ENCODE measurements around the gene MAN1A2. TPM values are rescaled to one million over a fixed set of nuclear protein-coding genes. Genes with fewer than 3 reads are reported as not detected.

Gene MAN1A2
- total and polyA plus RNA-seq, 10 of the 15 experiments (the other 5 are each of a cell fraction or from before 2014, with no cell fraction given), result 2.8 to 23.6 (median 16.0) TPM

GRCh38 chr1:117366177-117367045, 838 bp upstream of the MAN1A2 start (continued):
- TF ChIP-seq, protein P1, sequence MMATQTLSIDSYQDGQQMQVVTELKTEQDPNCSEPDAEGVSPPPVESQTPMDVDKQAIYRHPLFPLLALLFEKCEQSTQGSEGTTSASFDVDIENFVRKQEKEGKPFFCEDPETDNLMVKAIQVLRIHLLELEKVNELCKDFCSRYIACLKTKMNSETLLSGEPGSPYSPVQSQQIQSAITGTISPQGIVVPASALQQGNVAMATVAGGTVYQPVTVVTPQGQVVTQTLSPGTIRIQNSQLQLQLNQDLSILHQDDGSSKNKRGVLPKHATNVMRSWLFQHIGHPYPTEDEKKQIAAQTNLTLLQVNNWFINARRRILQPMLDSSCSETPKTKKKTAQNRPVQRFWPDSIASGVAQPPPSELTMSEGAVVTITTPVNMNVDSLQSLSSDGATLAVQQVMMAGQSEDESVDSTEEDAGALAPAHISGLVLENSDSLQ (IDR thresholded peaks at IDR 0.05), result no peak
- TF ChIP-seq EGR1 (IDR thresholded peaks at IDR 0.05; ENCODE audit: borderline replicate concordance in 1 of 2, low read depth in 2 of 2, low read length in 2 of 2) (peak in 1 of 2 experiments; percentile 89; a peak in 1 of 3 replicates), LARP7 (IDR thresholded peaks at IDR 0.05) (peak; percentile 99), FOXM1 (IDR thresholded peaks at IDR 0.05; ENCODE audit: low read depth, low read length) (no peak), SMAD5 (IDR thresholded peaks at IDR 0.05; ENCODE audit: low read depth) (no peak), RAD51 (IDR thresholded peaks at IDR 0.05) (no peak), ZNF217 (IDR thresholded peaks at IDR 0.05) (peak; percentile 72; the same call in 1 of the 2 replicates), ZNF687 (IDR thresholded peaks at IDR 0.05) (peak; percentile 47; the same call in 1 of the 2 replicates), CHD2 (IDR thresholded peaks at IDR 0.05; ENCODE audit: borderline replicate concordance, low read depth, low read length) (peak; percentile 81), BMI1 (IDR thresholded peaks at IDR 0.05; ENCODE audit: borderline replicate concordance) (no peak), ETV6 (conservative IDR thresholded peaks at IDR 0.05 in 1 of 2, IDR thresholded peaks at IDR 0.05 in 1 of 2; ENCODE audit: borderline replicate concordance in 1 of 2, low read depth in 1 of 2) (peak in 1 of 2 experiments; percentile 20; a peak in 1 of 4 replicates), BCLAF1 (IDR thresholded peaks at IDR 0.05) (0 out of 2 replicates have a peak, but pooled peaks have one; percentile 22), SUZ12 (IDR thresholded peaks at IDR 0.05; ENCODE audit: unreplicated experiment) (no peak), CBFB (IDR thresholded peaks at IDR 0.05; ENCODE audit: low read depth) (no peak), NBN (IDR thresholded peaks at IDR 0.05) (peak; percentile 49), BACH1 (IDR thresholded peaks at IDR 0.05; ENCODE audit: borderline replicate concordance) (peak; percentile 89), JUND (IDR thresholded peaks at IDR 0.05; ENCODE audit: low read depth, low read length) (peak; percentile 4; the same call in 1 of the 2 replicates)
- TF ChIP-seq, protein P2, sequence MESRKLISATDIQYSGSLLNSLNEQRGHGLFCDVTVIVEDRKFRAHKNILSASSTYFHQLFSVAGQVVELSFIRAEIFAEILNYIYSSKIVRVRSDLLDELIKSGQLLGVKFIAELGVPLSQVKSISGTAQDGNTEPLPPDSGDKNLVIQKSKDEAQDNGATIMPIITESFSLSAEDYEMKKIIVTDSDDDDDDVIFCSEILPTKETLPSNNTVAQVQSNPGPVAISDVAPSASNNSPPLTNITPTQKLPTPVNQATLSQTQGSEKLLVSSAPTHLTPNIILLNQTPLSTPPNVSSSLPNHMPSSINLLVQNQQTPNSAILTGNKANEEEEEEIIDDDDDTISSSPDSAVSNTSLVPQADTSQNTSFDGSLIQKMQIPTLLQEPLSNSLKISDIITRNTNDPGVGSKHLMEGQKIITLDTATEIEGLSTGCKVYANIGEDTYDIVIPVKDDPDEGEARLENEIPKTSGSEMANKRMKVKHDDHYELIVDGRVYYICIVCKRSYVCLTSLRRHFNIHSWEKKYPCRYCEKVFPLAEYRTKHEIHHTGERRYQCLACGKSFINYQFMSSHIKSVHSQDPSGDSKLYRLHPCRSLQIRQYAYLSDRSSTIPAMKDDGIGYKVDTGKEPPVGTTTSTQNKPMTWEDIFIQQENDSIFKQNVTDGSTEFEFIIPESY (IDR thresholded peaks at IDR 0.05), result no peak
